Measurements from ENCODE around the gene CEP128. TPM values are rescaled to one million over a fixed set of nuclear protein-coding genes. Genes with fewer than 3 reads are reported as not detected.

CEP128 gene
- total and polyA plus RNA-seq, 2 donors from 2014 or later = 0.43 to 9.0 TPM

DNA sequence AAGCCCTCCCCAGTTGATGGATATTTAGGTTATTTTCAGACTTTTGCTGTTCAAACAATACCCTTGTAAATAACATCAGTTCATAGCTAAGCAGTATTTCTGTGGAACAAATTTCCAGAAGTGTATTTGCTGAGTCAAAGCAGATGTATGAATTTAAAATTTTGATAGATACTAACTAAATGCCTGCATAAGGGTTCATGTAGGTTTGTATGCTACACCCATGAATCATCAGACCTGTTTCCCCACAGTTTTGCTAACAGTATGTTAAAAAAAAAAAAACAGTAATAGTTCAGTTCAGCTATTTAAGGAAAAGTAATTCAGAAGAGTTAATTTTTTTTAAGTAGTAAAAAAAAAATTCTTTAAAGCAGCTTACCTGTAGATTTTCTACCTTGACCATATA is 494.1 kb downstream of the CEP128 start:
- no peak overlapping the region for H3K4me3 ChIP-seq (ENCODE audit: low read length in 3 of 3)
- FAIRE-seq = no peak
- no peak overlapping the region for H3K27ac ChIP-seq (ENCODE audit: low read depth in 2 of 2, low read length in 2 of 2)
- no peak overlapping the region for H3K9ac ChIP-seq (ENCODE audit: low read length in 3 of 3)
- no peaks in the 10 kb centered on the region for H3K36me3 ChIP-seq (ENCODE audit: control insufficient read depth in 2 of 3, insufficient read depth in 3 of 3, low read length in 3 of 3)
- no peak for DNase-seq
- no peaks in the 10 kb centered on the region for H3K27me3 ChIP-seq (ENCODE audit: control insufficient read depth, insufficient read depth, low read length)
- intact Hi-C loops (cut with DNase I) = no loop called here
- H3K4me1 ChIP-seq (ENCODE audit: control insufficient read depth in 2 of 3, insufficient read depth in 2 of 3, low read depth in 1 of 3, low read length in 3 of 3) = no peaks in the 10 kb centered on the region
- peaks cover 0 to 2% (median 0%) of the 10 kb centered on the region in 3 donors for H3K9me3 ChIP-seq (ENCODE audit: control insufficient read depth in 2 of 3, insufficient read depth in 1 of 3, low read length in 3 of 3)
- TF ChIP-seq CTCF (IDR thresholded peaks at IDR 0.05; ENCODE audit: borderline replicate concordance, extremely low read depth, insufficient read depth) = no peak

Other genes with a start within 250 kb of the CEP128 start
- 0.98 TPM for gene TSHR, start 13.9 kb upstream of the CEP128 start, total RNA-seq
- gene TSHR, start 13.9 kb upstream of the CEP128 start, polyA plus RNA-seq (ENCODE audit: insufficient read depth, low read depth, low replicate concordance) = not detected